Measurements from ENCODE around the gene GPATCH3. TPM values are rescaled to one million over a fixed set of nuclear protein-coding genes. Genes with fewer than 3 reads are reported as not detected.

The GPATCH3 gene
- total and polyA plus RNA-seq, 2 donors: 6.4 to 11.2 TPM

DNA sequence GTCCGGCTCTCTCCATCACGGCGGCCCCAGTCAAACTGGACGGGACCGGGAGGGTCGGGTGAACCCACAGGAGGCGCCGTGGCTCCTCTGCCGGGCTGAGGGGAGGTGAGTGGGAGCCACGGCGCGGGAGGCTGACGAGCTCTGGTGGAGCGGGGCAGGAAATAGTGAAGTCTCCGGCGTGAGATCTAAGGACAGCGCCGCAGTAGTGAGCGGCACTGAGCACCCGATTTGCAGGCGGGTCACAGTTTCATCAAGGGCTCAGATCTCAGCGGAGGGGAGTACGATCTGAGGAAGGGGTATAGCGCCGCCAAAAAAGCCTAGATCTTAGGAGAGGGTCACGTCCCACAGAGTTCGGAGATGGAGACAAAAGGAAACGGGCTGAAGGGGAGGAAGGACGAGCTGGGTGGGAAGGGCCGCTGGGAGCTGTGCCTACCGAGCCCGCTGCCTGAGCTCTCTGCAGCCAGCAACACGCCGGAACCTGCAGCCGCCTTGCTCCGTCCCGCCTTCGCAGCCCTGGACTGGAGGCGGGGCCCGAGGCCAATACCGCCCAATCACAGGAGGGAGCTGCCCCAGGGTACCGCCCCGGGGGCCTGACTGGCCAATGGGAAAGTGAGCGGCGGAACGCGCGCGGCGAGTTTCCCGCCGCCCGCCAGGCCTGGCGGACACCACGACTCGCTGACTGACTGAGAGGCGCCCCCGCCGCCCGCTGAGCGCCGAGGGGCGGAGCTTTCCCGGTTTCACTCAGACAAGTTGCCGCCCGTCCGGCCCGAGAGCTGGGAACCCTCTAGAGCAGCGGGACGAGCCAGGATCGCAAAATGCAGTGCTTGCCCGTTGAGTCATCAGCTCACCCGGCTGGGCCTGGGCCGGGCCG lies 35.4 kb downstream of the GPATCH3 start:
- DNase-seq (ENCODE audit: extremely low spot score): peak; percentile 92
- under 1% methylated on average over 75 of the region's 75 CpGs for WGBS
- no peaks in the 10 kb centered on the region for H3K4me1 ChIP-seq (ENCODE audit: insufficient read depth)
- peak overlapping the region; percentile 37 for H3K4me3 ChIP-seq (ENCODE audit: low read depth, low read length)
- H3K36me3 ChIP-seq (ENCODE audit: insufficient read depth): no peaks in the 10 kb centered on the region
- H3K27ac ChIP-seq (ENCODE audit: low read depth): peak overlapping the region; percentile 87

DNA sequence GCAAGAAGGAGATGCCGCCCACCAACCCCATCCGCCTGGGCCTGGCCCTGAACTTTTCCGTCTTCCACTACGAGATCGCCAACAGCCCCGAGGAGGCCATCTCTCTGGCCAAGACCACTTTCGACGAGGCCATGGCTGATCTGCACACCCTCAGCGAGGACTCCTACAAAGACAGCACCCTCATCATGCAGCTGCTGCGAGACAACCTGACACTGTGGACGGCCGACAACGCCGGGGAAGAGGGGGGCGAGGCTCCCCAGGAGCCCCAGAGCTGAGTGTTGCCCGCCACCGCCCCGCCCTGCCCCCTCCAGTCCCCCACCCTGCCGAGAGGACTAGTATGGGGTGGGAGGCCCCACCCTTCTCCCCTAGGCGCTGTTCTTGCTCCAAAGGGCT lies 36.6 kb downstream of the GPATCH3 start:
- H3K4me3 ChIP-seq (ENCODE audit: low read depth, low read length): peak overlapping the region; percentile 37
- WGBS: 45% methylated on average over 20 of the region's 20 CpGs
- DNase-seq (ENCODE audit: extremely low spot score): no peak
- H3K36me3 ChIP-seq (ENCODE audit: insufficient read depth): no peaks in the 10 kb centered on the region
- no peaks in the 10 kb centered on the region for H3K4me1 ChIP-seq (ENCODE audit: insufficient read depth)
- peak overlapping the region; percentile 75 for H3K27ac ChIP-seq (ENCODE audit: low read depth)

DNA sequence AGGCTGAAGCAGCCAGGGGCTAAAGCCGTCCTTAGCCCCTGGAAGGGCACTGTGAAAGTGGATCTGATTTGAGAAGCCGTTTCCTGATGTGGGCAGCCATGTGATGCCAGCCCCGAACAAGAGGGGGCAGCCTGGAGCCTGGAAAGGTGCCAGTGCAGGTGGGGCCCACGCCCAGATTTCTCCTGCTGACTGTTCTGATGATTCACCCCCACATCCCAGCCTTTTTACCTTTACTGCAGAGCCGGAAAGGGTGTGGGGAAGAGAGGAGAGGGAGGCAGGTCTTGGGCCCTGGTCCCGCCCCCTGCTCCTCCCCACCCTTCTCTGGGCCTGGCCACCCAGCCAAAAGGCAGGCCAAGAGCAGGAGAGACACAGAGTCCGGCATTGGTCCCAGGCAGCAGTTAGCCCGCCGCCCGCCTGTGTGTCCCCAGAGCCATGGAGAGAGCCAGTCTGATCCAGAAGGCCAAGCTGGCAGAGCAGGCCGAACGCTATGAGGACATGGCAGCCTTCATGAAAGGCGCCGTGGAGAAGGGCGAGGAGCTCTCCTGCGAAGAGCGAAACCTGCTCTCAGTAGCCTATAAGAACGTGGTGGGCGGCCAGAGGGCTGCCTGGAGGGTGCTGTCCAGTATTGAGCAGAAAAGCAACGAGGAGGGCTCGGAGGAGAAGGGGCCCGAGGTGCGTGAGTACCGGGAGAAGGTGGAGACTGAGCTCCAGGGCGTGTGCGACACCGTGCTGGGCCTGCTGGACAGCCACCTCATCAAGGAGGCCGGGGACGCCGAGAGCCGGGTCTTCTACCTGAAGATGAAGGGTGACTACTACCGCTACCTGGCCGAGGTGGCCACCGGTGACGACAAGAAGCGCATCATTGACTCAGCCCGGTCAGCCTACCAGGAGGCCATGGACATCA lies 37.2 kb downstream of the GPATCH3 start, which contains the start of gene SFN:
SFN (plus strand) TSS at position 369 of the 904 bp plus-strand sequence; CDS start at position 433, 64 bp downstream.
- peak within 1 kb of the TSS; percentile 37 for H3K4me3 ChIP-seq (ENCODE audit: low read depth, low read length)
- DNase-seq (ENCODE audit: extremely low spot score): no peak

DNA sequence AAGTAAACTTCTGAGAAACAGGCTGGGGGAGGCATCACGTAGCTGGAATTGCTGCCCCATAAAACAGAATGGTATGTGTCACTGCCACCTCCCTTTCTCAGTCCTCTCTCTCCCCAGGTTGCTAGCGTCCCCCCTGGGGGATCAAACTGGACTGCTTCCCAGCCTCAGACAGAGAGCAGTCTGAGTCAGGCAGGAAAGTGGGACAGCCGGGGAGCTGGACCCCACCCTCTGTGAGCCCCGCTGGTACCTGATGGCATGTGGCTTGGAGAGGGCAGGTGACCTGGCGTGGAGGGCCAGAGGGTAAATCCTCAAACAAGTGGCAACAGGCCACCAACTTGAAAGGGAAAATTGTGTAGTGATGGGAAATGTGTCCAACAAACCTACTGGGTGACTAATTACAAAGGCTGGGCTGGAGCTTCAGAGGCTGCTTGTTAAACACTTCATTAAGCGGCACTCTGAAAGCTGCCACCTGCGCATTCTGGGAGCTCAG lies 38.3 kb downstream of the GPATCH3 start:
- H3K4me3 ChIP-seq (ENCODE audit: low read depth, low read length): no peak overlapping the region
- no peaks in the 10 kb centered on the region for H3K36me3 ChIP-seq (ENCODE audit: insufficient read depth)
- H3K27ac ChIP-seq (ENCODE audit: low read depth): no peak overlapping the region
- no peak for DNase-seq (ENCODE audit: extremely low spot score)
- 81% methylated on average over 7 of the region's 7 CpGs for WGBS
- H3K4me1 ChIP-seq (ENCODE audit: insufficient read depth): no peaks in the 10 kb centered on the region

More for the DNA sequence above, 37.2 kb downstream of the GPATCH3 start, which contains the start of gene SFN:
- peak within 1 kb of the TSS; percentile 75 for H3K27ac ChIP-seq (ENCODE audit: low read depth)
- WGBS: 79% methylated on average over 37 of the region's 37 CpGs
- H3K4me1 ChIP-seq (ENCODE audit: insufficient read depth): no peaks in the 10 kb centered on the region
- no peaks in the 10 kb centered on the region for H3K36me3 ChIP-seq (ENCODE audit: insufficient read depth)

DNA sequence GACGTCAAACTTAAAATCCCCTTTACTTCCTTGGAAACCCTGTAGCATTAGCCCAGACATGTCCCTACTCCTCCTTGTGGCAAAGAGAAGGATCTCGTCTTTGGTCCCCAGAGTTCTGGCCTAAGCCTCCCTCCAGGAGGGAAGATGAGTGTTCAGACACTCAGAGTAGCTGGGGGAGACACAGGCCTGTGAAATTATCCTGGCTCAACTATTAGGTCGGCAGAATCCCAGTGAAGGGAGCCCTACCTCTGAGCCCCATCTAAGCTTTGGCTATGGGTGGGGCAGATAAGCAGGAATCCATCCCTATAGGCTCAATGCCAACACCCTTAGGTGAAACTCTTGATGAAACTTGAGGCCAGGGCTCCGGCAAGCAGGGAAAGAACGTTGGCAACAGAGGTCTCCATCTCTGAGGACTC lies 39.0 kb downstream of the GPATCH3 start:
- no peaks in the 10 kb centered on the region for H3K36me3 ChIP-seq (ENCODE audit: insufficient read depth)
- H3K4me1 ChIP-seq (ENCODE audit: insufficient read depth): no peaks in the 10 kb centered on the region
- no peak for DNase-seq (ENCODE audit: extremely low spot score)
- WGBS: 65% methylated on average over 5 of the region's 5 CpGs
- no peak overlapping the region for H3K27ac ChIP-seq (ENCODE audit: low read depth)
- no peak overlapping the region for H3K4me3 ChIP-seq (ENCODE audit: low read depth, low read length)

DNA sequence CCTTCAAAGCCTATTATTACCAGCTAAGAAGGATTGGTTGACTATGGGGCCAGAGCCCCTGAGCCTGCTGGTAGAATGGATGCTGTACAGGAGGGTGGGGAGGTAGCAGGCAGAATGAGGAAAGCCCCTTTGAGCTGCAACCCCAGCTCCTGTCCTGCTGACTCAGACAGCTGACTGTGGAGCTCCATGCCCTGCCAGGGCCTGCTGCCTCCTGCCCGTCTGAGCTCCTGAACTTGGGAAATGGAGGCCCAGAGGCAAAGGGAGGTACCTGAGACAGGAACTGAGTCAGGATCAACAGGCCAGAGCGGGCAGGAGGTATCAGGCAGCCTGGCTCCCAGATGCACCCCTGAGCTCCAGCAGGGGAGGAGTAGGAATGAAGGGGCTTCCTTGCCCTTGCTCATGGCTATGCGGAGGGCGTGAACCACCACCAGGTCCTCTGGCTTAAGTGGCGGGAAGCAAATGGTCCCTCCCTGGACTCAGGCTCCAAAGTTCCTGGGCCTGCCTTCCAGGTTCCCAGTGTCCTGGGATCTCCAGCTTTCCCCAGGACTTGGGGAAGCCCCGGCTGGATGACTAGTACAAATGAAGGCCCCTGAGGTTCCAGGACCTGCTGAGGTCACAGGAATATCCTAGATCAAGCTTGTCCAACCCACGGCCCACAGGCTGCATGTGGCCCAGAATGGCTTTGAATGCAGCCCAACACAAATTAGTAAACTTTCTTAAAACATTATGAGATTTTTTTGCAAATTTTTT lies 41.2 kb downstream of the GPATCH3 start:
- Histone ChIP-seq H3K4me3 (ENCODE audit: low read depth, low read length) (no peak overlapping the region), H3K36me3 (ENCODE audit: insufficient read depth) (no peaks in the 10 kb centered on the region), H3K4me1 (ENCODE audit: insufficient read depth) (no peaks in the 10 kb centered on the region), H3K27ac (ENCODE audit: low read depth) (no peak overlapping the region)
- WGBS: 90% methylated on average over 7 of the region's 7 CpGs
- no peak for DNase-seq (ENCODE audit: extremely low spot score)

DNA sequence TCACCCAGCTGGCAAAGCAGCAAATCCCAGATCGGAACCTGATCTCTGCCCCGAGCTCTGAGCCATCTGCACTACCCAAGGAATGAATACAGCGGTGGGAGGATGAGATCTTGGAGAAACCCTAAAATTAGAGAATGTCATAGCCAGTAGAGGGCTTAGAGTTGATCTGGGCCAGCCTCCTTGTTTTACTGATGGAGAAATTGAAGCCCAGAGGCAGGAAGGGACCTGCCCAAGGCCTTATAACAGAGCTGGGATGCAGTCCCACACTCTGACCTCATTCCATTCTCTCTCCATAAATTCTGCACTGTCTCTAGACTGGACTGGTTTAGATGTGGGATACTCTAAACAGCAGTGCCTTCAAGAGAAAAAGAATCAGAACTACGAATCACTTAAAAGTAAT lies 42.1 kb downstream of the GPATCH3 start:
- WGBS: 69% methylated on average over 4 of the region's 4 CpGs
- DNase-seq (ENCODE audit: extremely low spot score): no peak
- Histone ChIP-seq H3K36me3 (ENCODE audit: insufficient read depth) (no peaks in the 10 kb centered on the region), H3K4me1 (ENCODE audit: insufficient read depth) (no peaks in the 10 kb centered on the region), H3K27ac (ENCODE audit: low read depth) (no peak overlapping the region), H3K4me3 (ENCODE audit: low read depth, low read length) (no peak overlapping the region)

DNA sequence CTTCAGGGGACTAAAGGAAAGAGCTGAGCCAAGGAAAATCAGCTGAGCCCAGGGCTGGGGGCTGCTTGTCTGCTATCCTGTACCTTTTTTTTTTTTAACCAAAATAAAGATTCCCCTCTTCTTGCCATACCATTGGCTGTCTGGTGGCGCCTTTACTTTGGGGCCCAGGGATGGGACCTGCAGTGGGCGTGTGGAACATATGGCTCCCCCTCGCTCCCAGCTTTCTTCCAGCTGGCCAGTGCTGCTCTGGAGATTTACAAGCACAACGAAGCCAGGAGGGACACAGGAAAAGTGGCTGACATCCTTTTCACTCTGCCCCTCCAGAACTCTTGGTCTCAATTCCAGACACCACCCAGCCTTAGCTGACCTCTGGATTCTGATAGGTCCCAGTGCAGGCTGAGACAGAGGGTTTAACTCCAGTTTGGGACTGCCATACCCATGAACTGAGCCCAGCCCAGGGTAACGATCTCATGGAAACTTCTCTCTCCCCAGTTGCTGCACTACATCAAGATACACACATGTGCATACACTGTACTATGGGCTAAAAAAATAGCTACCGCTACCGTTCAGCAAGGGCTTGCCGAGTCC lies 42.7 kb downstream of the GPATCH3 start:
- Histone ChIP-seq H3K27ac (ENCODE audit: low read depth) (no peak overlapping the region), H3K4me1 (ENCODE audit: insufficient read depth) (no peaks in the 10 kb centered on the region), H3K4me3 (ENCODE audit: low read depth, low read length) (no peak overlapping the region), H3K36me3 (ENCODE audit: insufficient read depth) (no peaks in the 10 kb centered on the region)
- DNase-seq (ENCODE audit: extremely low spot score): no peak
- WGBS: 68% methylated on average over 8 of the region's 8 CpGs

DNA sequence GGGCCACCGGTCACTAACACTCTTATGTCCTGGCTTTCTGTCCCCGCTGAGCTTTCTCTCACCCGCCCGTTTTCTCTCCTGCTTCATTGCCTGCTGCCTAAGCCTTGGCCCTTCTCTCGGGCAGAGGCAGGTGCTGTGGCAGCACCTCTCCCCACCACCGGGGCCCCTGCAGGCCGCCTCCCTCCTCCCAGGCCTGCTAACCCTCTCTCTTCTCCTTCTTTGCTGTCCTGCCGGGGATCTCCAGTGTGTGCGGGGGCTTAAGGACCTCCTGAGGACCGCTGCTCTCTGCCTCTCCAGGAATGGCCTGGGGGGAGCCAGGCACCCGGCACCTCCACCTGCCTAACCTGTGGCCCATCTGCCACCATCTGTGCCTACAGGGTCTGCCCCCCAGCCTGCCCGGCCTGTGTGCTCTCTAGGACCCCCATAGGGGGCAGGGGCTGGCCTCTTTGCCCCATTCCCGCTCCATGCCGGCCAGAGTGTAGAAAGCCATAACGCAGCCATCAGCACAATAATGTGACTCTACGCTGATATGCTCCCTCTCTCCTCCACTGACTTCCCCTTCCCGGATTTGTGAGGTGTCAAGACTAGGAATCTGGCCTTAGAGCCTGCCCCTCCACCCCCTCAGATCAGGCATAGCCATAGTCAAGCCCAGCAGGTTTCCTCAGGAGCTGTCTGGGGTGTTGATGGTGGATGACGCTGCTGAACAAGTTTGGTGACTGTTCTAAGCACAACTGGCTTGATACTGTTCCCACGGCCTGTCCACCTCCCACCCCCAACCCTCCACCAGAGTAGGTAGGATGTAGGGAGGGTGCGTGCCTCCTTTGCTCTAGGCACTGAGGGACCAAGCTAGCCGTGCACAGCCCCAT lies 43.4 kb downstream of the GPATCH3 start:
- Histone ChIP-seq H3K4me1 (ENCODE audit: insufficient read depth) (no peaks in the 10 kb centered on the region), H3K36me3 (ENCODE audit: insufficient read depth) (no peaks in the 10 kb centered on the region)

DNA sequence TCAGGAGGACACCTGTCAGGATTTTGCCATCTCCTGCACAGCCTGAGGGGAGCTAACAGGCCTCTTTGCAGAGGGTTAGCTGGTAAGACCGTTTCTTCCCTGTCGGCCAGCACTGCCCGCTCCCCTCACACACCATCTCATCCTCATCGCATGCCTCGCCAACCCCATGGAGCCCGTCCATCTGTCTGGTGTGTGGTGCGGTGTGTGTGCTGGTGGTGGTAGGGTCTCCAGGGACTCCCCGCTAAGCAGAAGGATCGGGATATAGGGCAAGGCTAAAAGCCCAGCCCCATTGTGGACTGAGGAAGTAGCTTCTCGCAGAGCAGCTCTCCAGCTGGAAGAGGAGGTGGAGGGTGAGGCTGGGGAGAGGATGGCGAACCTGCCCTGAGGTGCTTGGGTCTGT lies 44.1 kb downstream of the GPATCH3 start:
- 91% methylated on average over 11 of the region's 11 CpGs for WGBS
- no peak for DNase-seq (ENCODE audit: extremely low spot score)
- no peak overlapping the region for H3K27ac ChIP-seq (ENCODE audit: low read depth)
- no peak overlapping the region for H3K4me3 ChIP-seq (ENCODE audit: low read depth, low read length)
- no peaks in the 10 kb centered on the region for H3K36me3 ChIP-seq (ENCODE audit: insufficient read depth)
- H3K4me1 ChIP-seq (ENCODE audit: insufficient read depth): no peaks in the 10 kb centered on the region

More for the DNA sequence above, 43.4 kb downstream of the GPATCH3 start:
- Histone ChIP-seq H3K27ac (ENCODE audit: low read depth) (no peak overlapping the region), H3K4me3 (ENCODE audit: low read depth, low read length) (no peak overlapping the region)
- DNase-seq (ENCODE audit: extremely low spot score): no peak
- 73% methylated on average over 21 of the region's 21 CpGs for WGBS

DNA sequence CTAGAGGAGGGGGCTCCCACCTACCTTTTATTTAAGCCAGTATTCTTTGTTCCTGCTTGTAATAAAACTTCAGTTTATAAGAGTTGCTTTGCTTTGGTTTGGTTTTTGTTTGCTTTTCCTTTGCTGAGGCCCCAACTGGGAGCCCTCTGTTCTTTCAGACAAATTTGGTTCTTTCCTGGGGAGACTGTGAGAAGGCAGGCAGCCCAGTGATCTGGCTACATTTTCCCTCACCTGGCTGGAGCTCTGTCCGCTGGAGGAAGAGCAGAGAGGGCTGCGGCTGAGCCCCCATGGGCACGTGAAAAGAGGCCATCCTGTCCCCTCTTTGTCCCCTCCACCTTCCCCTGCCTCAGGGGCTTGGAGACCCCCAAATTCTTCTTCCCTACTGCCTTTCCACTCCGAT lies 44.6 kb downstream of the GPATCH3 start:
- Histone ChIP-seq H3K4me1 (ENCODE audit: insufficient read depth) (no peaks in the 10 kb centered on the region), H3K4me3 (ENCODE audit: low read depth, low read length) (no peak overlapping the region), H3K27ac (ENCODE audit: low read depth) (no peak overlapping the region), H3K36me3 (ENCODE audit: insufficient read depth) (no peaks in the 10 kb centered on the region)
- DNase-seq (ENCODE audit: extremely low spot score): no peak
- WGBS: 91% methylated on average over 4 of the region's 4 CpGs

DNA sequence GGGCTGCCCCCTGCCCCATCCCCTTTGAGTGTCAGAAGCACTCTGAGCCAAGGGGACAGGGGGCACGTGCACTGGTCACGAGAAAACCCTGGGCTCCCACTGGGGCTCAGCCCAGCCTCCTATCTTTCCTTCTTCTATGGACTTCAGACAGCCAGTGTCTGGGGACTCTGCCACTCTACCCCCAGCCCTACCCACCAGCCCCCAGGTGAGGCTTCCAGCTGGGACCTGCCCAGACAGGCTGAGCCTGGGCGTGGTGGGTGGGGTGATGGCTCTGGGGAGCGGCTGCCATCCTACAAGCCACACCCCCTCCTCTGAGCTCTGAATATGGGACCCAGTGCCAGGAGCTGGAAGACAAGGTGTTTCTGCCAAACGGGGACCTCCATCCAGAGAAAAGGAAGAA lies 45.4 kb downstream of the GPATCH3 start:
- no peak for DNase-seq (ENCODE audit: extremely low spot score)
- WGBS: 80% methylated on average over 5 of the region's 5 CpGs
- no peak overlapping the region for H3K27ac ChIP-seq (ENCODE audit: low read depth)
- H3K36me3 ChIP-seq (ENCODE audit: insufficient read depth): peaks cover 2% of the 10 kb centered on the region
- H3K4me1 ChIP-seq (ENCODE audit: insufficient read depth): no peaks in the 10 kb centered on the region
- H3K4me3 ChIP-seq (ENCODE audit: low read depth, low read length): no peak overlapping the region
